Measurements from ENCODE around the gene DCC.

Gene DCC

GRCh38 chr18:53117851-53118250 lies 777.9 kb downstream of the DCC start:
- no peak for DNase-seq

GRCh38 chr18:53126210-53126609 lies 786.2 kb downstream of the DCC start:
- DNase-seq = no peak

- DNase-seq = no peak
These were observed 791.0 kb downstream of the DCC start for GRCh38 chr18:53131001-53131400.

GRCh38 chr18:53134711-53135110 lies 794.7 kb downstream of the DCC start:
- no peak for DNase-seq

GRCh38 chr18:53135654-53136053 lies 795.7 kb downstream of the DCC start:
- no peak for DNase-seq

GRCh38 chr18:53139746-53140500 lies 799.9 kb downstream of the DCC start:
- no peak for DNase-seq

GRCh38 chr18:53142005-53142404 lies 802.0 kb downstream of the DCC start:
- DNase-seq = no peak

GRCh38 chr18:53147472-53147871 lies 807.5 kb downstream of the DCC start:
- no peak for DNase-seq

- no peak for DNase-seq
These were observed 808.1 kb downstream of the DCC start for GRCh38 chr18:53148123-53148522.

GRCh38 chr18:53152476-53152875 lies 812.5 kb downstream of the DCC start:
- DNase-seq = no peak

GRCh38 chr18:53153281-53153680 lies 813.3 kb downstream of the DCC start:
- DNase-seq = no peak

- no peak for DNase-seq
These were observed 813.8 kb downstream of the DCC start for GRCh38 chr18:53153800-53154199.

- no peak for DNase-seq
These were observed 825.8 kb downstream of the DCC start for GRCh38 chr18:53165770-53166169.

- DNase-seq = no peak
These were observed 829.3 kb downstream of the DCC start for GRCh38 chr18:53169346-53169745.

- DNase-seq = no peak
These were observed 851.6 kb downstream of the DCC start for GRCh38 chr18:53191634-53192033.

- no peak for DNase-seq
These were observed 853.9 kb downstream of the DCC start for GRCh38 chr18:53193870-53194269.

- DNase-seq = no peak
These were observed 879.9 kb downstream of the DCC start for GRCh38 chr18:53219853-53220252.

- no peak for DNase-seq
These were observed 884.3 kb downstream of the DCC start for GRCh38 chr18:53224128-53224778.

- no peak for DNase-seq
These were observed 885.7 kb downstream of the DCC start for GRCh38 chr18:53225567-53226325.

- DNase-seq = no peak
These were observed 894.6 kb downstream of the DCC start for GRCh38 chr18:53234610-53235009.

GRCh38 chr18:53241161-53241560 lies 901.2 kb downstream of the DCC start:
- DNase-seq = no peak

- peak; percentile 67 for DNase-seq
These were observed 913.8 kb downstream of the DCC start for GRCh38 chr18:53253789-53254188.

GRCh38 chr18:53254265-53254664 lies 914.3 kb downstream of the DCC start:
- no peak for DNase-seq

GRCh38 chr18:53261241-53261640 lies 921.2 kb downstream of the DCC start:
- DNase-seq = no peak
